ENCODE data around the gene SLC2A9.

The SLC2A9 gene

GRCh38 chr4:10005632-10006031 lies 15.7 kb downstream of the SLC2A9 start:
- Mint-ChIP-seq H3K4me3 (no peak overlapping the region), H3K27me3 (ENCODE audit: low read depth) (no peaks in the 10 kb centered on the region), H3K4me1 (ENCODE audit: low read depth) (peaks cover 32% of the 10 kb centered on the region), H3K9me3 (peaks cover 2% of the 10 kb centered on the region), H3K36me3 (ENCODE audit: low read depth) (peaks cover 2% of the 10 kb centered on the region), H3K27ac (no peak overlapping the region)

GRCh38 chr4:10003666-10004065 lies 17.6 kb downstream of the SLC2A9 start:
- peaks cover 3% of the 10 kb centered on the region for H3K9me3 Mint-ChIP-seq
- peak overlapping the region; percentile 60 for H3K27ac Mint-ChIP-seq
- H3K4me1 Mint-ChIP-seq (ENCODE audit: low read depth) = peaks cover 44% of the 10 kb centered on the region
- H3K36me3 Mint-ChIP-seq (ENCODE audit: low read depth) = peaks cover 2% of the 10 kb centered on the region
- H3K27me3 Mint-ChIP-seq (ENCODE audit: low read depth) = no peaks in the 10 kb centered on the region
- H3K4me3 Mint-ChIP-seq = no peak overlapping the region

- H3K9me3 Mint-ChIP-seq = peaks cover 3% of the 10 kb centered on the region
- no peaks in the 10 kb centered on the region for H3K27me3 Mint-ChIP-seq (ENCODE audit: low read depth)
- peaks cover 2% of the 10 kb centered on the region for H3K36me3 Mint-ChIP-seq (ENCODE audit: low read depth)
- H3K4me3 Mint-ChIP-seq = no peak overlapping the region
- H3K4me1 Mint-ChIP-seq (ENCODE audit: low read depth) = peaks cover 43% of the 10 kb centered on the region
- no peak overlapping the region for H3K27ac Mint-ChIP-seq
Observed at GRCh38 chr4:10002278-10002677, 19.0 kb downstream of the SLC2A9 start.

- H3K36me3 Mint-ChIP-seq (ENCODE audit: low read depth) = peaks cover 2% of the 10 kb centered on the region
- H3K9me3 Mint-ChIP-seq = peaks cover 3% of the 10 kb centered on the region
- H3K27me3 Mint-ChIP-seq (ENCODE audit: low read depth) = no peaks in the 10 kb centered on the region
- no peak overlapping the region for H3K4me3 Mint-ChIP-seq
- no peak overlapping the region for H3K27ac Mint-ChIP-seq
- peaks cover 38% of the 10 kb centered on the region for H3K4me1 Mint-ChIP-seq (ENCODE audit: low read depth)
Observed at GRCh38 chr4:10001757-10002156, 19.5 kb downstream of the SLC2A9 start.

GRCh38 chr4:9999956-10000561 lies 21.2 kb downstream of the SLC2A9 start:
- Mint-ChIP-seq H3K27ac (peak overlapping the region; percentile 61), H3K4me3 (no peak overlapping the region), H3K9me3 (peaks cover 3% of the 10 kb centered on the region), H3K36me3 (ENCODE audit: low read depth) (peaks cover 2% of the 10 kb centered on the region), H3K27me3 (ENCODE audit: low read depth) (no peaks in the 10 kb centered on the region), H3K4me1 (ENCODE audit: low read depth) (peaks cover 44% of the 10 kb centered on the region)

- Mint-ChIP-seq H3K9me3 (peaks cover 8% of the 10 kb centered on the region), H3K36me3 (ENCODE audit: low read depth) (peaks cover 2% of the 10 kb centered on the region), H3K4me1 (ENCODE audit: low read depth) (peaks cover 48% of the 10 kb centered on the region), H3K27me3 (ENCODE audit: low read depth) (no peaks in the 10 kb centered on the region), H3K27ac (no peak overlapping the region), H3K4me3 (no peak overlapping the region)
Observed at GRCh38 chr4:9997886-9998285, 23.4 kb downstream of the SLC2A9 start.

GRCh38 chr4:9996319-9997110 lies 24.8 kb downstream of the SLC2A9 start:
- peaks cover 2% of the 10 kb centered on the region for H3K36me3 Mint-ChIP-seq (ENCODE audit: low read depth)
- no peak overlapping the region for H3K4me3 Mint-ChIP-seq
- peaks cover 9% of the 10 kb centered on the region for H3K9me3 Mint-ChIP-seq
- peaks cover 48% of the 10 kb centered on the region for H3K4me1 Mint-ChIP-seq (ENCODE audit: low read depth)
- no peaks in the 10 kb centered on the region for H3K27me3 Mint-ChIP-seq (ENCODE audit: low read depth)
- peak overlapping the region; percentile 49 for H3K27ac Mint-ChIP-seq

- H3K9me3 Mint-ChIP-seq = peaks cover 9% of the 10 kb centered on the region
- H3K27ac Mint-ChIP-seq = peak overlapping the region; percentile 63
- H3K4me1 Mint-ChIP-seq (ENCODE audit: low read depth) = peaks cover 29% of the 10 kb centered on the region
- H3K4me3 Mint-ChIP-seq = no peak overlapping the region
- peaks cover 3% of the 10 kb centered on the region for H3K36me3 Mint-ChIP-seq (ENCODE audit: low read depth)
- no peaks in the 10 kb centered on the region for H3K27me3 Mint-ChIP-seq (ENCODE audit: low read depth)
Observed at GRCh38 chr4:9994246-9994847, 26.9 kb downstream of the SLC2A9 start.

- no peak overlapping the region for H3K27ac Mint-ChIP-seq
- peaks cover 9% of the 10 kb centered on the region for H3K9me3 Mint-ChIP-seq
- H3K4me1 Mint-ChIP-seq (ENCODE audit: low read depth) = peaks cover 14% of the 10 kb centered on the region
- H3K27me3 Mint-ChIP-seq (ENCODE audit: low read depth) = no peaks in the 10 kb centered on the region
- peaks cover 3% of the 10 kb centered on the region for H3K36me3 Mint-ChIP-seq (ENCODE audit: low read depth)
- no peak overlapping the region for H3K4me3 Mint-ChIP-seq
Observed at GRCh38 chr4:9989918-9990635, 31.2 kb downstream of the SLC2A9 start.

- Mint-ChIP-seq H3K4me1 (ENCODE audit: low read depth) (peaks cover 3% of the 10 kb centered on the region), H3K27me3 (ENCODE audit: low read depth) (no peaks in the 10 kb centered on the region), H3K9me3 (peaks cover 9% of the 10 kb centered on the region), H3K27ac (no peak overlapping the region), H3K4me3 (no peak overlapping the region), H3K36me3 (ENCODE audit: low read depth) (peaks cover 3% of the 10 kb centered on the region)
Observed at GRCh38 chr4:9988933-9989332, 32.4 kb downstream of the SLC2A9 start.

GRCh38 chr4:9988363-9988749 lies 32.9 kb downstream of the SLC2A9 start:
- H3K9me3 Mint-ChIP-seq = peaks cover 9% of the 10 kb centered on the region
- H3K27me3 Mint-ChIP-seq (ENCODE audit: low read depth) = no peaks in the 10 kb centered on the region
- peaks cover 3% of the 10 kb centered on the region for H3K36me3 Mint-ChIP-seq (ENCODE audit: low read depth)
- H3K4me1 Mint-ChIP-seq (ENCODE audit: low read depth) = no peaks in the 10 kb centered on the region
- H3K27ac Mint-ChIP-seq = no peak overlapping the region
- no peak overlapping the region for H3K4me3 Mint-ChIP-seq

GRCh38 chr4:9987749-9988362 lies 33.4 kb downstream of the SLC2A9 start:
- no peak overlapping the region for H3K4me3 Mint-ChIP-seq
- H3K27me3 Mint-ChIP-seq (ENCODE audit: low read depth) = no peaks in the 10 kb centered on the region
- H3K36me3 Mint-ChIP-seq (ENCODE audit: low read depth) = peaks cover 3% of the 10 kb centered on the region
- no peak overlapping the region for H3K27ac Mint-ChIP-seq
- no peaks in the 10 kb centered on the region for H3K4me1 Mint-ChIP-seq (ENCODE audit: low read depth)
- H3K9me3 Mint-ChIP-seq = peaks cover 4% of the 10 kb centered on the region

GRCh38 chr4:9984621-9985020 lies 36.7 kb downstream of the SLC2A9 start:
- Mint-ChIP-seq H3K4me1 (ENCODE audit: low read depth) (no peaks in the 10 kb centered on the region), H3K27ac (no peak overlapping the region), H3K4me3 (no peak overlapping the region), H3K36me3 (ENCODE audit: low read depth) (no peaks in the 10 kb centered on the region), H3K9me3 (peaks cover 10% of the 10 kb centered on the region), H3K27me3 (ENCODE audit: low read depth) (no peaks in the 10 kb centered on the region)

GRCh38 chr4:9983211-9983610 lies 38.1 kb downstream of the SLC2A9 start:
- Mint-ChIP-seq H3K4me3 (no peak overlapping the region), H3K9me3 (peaks cover 10% of the 10 kb centered on the region), H3K27me3 (ENCODE audit: low read depth) (no peaks in the 10 kb centered on the region), H3K27ac (no peak overlapping the region), H3K36me3 (ENCODE audit: low read depth) (no peaks in the 10 kb centered on the region), H3K4me1 (ENCODE audit: low read depth) (no peaks in the 10 kb centered on the region)

Measured in T-helper 1 cell treated with Interleukin-12 subunit alpha and Interleukin-12 subunit beta and Interleukin-4 antibody, amounts not matched to agents 30 μg/mL and 1 μg/mL, for 36 hours (primary cell).